HG02759 (cell line): Measurements from ENCODE around the gene ZSCAN10.
"Not testable (repeated sequence)": the region's sequence is repeated elsewhere in the genome, so short reads cannot be mapped to it uniquely, and the experiment has no call there.

Experiments used
- ATAC-seq: cut with Tn5 transposase; IDR thresholded peaks from one replicate; pipeline ENCODE4 v1.9.1; 2021; ENCODE audit warnings: mild to moderate bottlenecking, moderate library complexity; ENCODE audit not compliant: unreplicated experiment

The ZSCAN10 gene

GRCh38 chr16:3098459-3099394 lies at the start of gene ZSCAN10:
Gene ZSCAN10 (minus strand): TSS chr16:3099294. CDS start chr16:3092937, 6,357 bp downstream.
- no peak for ATAC-seq

GRCh38 chr16:3148256-3149192 lies 49.4 kb upstream of the ZSCAN10 start:
- ATAC-seq = no peak

- no peak for ATAC-seq
Measured at GRCh38 chr16:3147757-3148104, 48.6 kb upstream of the ZSCAN10 start.

- no peak for ATAC-seq
Measured at GRCh38 chr16:3147046-3147756, 48.1 kb upstream of the ZSCAN10 start.

- ATAC-seq = no peak
Measured at GRCh38 chr16:3145660-3146059, 46.6 kb upstream of the ZSCAN10 start.

- ATAC-seq = no peak
Measured at GRCh38 chr16:3145151-3145550, 46.1 kb upstream of the ZSCAN10 start.

- ATAC-seq = no peak
Measured at GRCh38 chr16:3144321-3144983, 45.4 kb upstream of the ZSCAN10 start.

GRCh38 chr16:3143598-3144320 lies 44.7 kb upstream of the ZSCAN10 start:
- no peak for ATAC-seq

GRCh38 chr16:3143189-3143588 lies 44.1 kb upstream of the ZSCAN10 start:
- ATAC-seq = no peak

- ATAC-seq = no peak
Measured at GRCh38 chr16:3142770-3143169, 43.7 kb upstream of the ZSCAN10 start.

- ATAC-seq = no peak
Measured at GRCh38 chr16:3142327-3142726, 43.2 kb upstream of the ZSCAN10 start.

GRCh38 chr16:3141781-3142311 lies 42.8 kb upstream of the ZSCAN10 start:
- no peak for ATAC-seq

- ATAC-seq = no peak
Measured at GRCh38 chr16:3140603-3141427, 41.7 kb upstream of the ZSCAN10 start.

GRCh38 chr16:3139561-3139960 lies 40.5 kb upstream of the ZSCAN10 start:
- ATAC-seq = not testable (repeated sequence)

GRCh38 chr16:3138823-3139426 lies 39.8 kb upstream of the ZSCAN10 start:
- no peak for ATAC-seq

- ATAC-seq = no peak
Measured at GRCh38 chr16:3138342-3138741, 39.2 kb upstream of the ZSCAN10 start.

- ATAC-seq = no peak
Measured at GRCh38 chr16:3137267-3137666, 38.2 kb upstream of the ZSCAN10 start.

- no peak for ATAC-seq
Measured at GRCh38 chr16:3135126-3135715, 36.1 kb upstream of the ZSCAN10 start.
